DMS 273 treated with DMSO at 0.1 percent for 48 hours (cell line): ENCODE measurements around the gene CDH24.

Source experiments
- DNase-seq: peaks from one replicate; lab custom pipeline; 2025; lab: John Stamatoyannopoulos, UW

Gene CDH24

DNA sequence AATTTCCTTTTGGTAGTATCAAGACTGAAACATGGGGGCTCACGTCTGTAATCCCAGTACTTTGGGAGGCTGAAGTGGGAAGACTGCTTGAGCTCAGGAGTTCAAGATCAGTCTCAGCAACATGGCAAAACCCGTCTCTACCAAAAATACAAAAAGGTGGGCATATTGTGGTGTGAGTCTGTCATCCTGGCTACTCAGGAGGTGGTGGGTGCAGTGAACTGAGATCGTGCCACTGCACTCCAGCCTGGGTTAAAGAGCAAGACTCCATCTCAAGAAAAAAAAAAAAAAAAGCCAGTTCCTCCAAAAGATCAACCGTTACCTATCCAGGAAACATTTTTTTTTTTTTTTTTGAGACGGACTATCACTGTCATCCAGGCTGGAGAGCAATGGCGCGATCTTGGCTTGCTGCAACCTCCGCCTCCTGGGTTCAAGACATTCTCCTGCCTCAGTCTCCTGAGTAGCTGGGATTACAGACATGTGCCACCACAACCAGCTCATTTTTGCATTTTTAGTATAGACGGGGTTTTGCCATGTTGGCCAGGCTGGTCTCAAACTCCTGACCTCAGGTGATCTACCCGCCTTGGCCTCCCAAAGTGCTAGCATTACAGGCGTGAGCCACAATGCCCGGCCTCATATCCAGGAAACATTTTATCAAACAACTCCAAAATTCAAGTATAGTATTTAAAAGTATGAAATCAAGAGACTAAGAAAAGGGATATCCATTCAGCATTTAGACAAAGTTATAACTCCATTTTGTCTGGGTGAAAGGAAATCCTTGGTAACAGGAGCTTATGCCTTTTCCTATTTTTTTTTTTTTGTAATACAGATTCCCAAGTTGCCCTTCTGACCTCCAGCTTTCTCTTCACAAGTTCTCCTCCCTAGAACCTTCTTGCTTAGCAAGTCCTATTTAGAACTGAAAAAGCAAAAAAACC is 34.2 kb upstream of the CDH24 start:
- no peak for DNase-seq

DNA sequence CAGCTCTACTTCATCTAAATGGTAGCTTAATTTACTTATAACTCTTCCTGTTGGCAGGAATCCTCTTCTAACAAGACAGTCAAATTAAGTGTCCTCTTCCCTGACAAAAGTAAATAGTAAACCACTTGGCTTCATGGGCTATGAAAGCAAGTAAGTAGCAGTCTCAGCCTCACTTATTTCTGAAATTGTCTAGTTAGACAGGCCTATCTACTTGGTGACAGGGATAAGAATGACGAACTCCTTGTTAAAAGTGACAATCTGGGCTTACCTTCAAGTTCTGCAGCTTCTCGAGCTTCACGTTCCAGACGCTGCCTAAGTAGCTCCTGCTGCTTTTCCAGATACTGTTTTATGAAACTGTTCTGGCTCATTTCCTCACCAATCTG is 32.9 kb upstream of the CDH24 start:
- no peak for DNase-seq

DNA sequence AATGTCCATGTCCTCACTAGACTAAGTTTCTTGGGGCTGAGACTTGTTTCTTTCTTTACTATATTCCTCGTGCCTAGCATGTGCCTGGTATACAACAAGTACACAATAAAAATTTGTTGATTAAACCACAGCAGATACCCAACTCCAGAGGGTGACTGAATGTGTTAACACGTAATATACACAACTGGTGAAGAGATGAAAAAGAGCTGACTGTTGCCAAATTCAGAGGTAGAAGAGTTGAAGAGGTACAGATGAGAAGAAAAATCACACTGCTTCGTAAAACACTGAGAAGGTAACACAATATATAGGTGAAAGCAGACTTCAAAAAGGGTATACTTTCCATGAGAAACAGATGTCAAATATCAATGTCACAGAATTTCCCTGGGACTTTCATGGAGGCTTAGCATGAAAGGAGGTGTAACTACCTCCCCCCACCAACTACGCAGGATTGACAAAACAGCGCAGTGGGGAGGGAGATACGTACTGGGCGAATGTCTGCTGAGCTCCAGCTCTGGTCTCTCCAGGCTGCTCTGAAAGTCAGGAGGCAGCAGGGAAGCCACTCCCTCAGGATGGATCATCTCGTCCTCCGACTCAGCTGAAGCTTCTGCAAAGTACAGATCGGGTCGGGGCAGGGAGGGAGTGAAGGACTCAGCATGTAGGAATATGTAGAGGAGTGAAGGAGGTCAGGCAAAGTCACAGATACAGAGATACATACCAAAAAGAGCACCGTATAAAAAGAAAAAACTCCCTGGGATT is 32.4 kb upstream of the CDH24 start:
- DNase-seq, result no peak

DNA sequence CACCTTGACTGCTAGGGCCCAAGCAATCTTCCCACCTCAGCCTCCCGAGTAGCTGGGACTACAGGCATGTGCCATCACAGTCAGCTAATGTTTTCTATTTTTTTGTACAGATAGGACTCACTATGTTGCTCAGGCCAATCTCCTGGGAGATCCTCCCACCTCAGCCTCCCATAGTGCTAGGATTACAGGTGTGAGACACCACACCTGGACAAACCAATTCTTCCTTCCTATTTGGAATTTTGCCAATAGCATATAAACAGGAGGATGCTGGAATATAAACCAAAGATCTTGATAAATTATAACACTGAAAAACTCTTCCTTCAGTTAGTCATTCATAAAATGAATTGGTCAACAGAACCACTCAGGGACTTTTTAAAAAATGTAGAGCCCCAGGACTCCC is 29.2 kb upstream of the CDH24 start:
- DNase-seq, result no peak

DNA sequence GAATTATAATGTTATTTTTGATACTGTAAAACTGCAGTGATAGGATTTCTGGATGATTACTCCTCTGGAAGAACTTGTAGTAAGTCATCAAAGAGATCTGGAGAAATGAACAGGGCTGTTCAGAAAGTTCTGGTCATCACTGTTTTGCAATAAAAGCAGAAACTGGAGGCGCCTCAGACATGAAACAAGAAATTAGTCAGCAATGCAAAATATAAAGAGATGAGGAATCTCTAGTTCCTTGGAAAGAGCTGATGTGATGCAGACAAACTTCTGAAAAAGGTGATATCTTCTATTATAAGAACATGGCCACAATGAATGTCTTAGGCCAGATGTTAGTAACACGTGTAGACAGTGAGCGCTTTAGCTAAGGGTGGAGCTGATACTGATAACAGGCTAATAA is 28.1 kb upstream of the CDH24 start:
- DNase-seq, result no peak

DNA sequence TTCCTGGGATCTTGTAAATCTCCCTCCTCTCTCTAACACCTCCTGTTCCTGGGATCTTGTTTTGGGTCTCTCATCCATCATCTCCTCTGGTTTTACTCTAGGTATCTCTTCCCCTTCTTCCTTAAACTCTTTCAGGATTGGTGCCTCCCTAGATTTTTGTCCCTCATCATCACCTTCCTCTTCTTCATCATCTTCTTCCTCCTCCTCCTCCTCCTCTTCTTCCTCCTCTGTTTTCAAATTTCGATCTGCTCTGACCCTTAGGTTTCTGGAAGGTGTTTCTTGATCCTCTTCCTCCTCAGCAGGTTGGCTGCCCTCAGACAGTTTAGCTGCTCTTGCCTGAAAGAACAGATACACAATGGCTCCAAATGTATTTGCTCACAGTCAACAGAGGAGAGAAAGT is 23.2 kb upstream of the CDH24 start:
- DNase-seq, result no peak

DNA sequence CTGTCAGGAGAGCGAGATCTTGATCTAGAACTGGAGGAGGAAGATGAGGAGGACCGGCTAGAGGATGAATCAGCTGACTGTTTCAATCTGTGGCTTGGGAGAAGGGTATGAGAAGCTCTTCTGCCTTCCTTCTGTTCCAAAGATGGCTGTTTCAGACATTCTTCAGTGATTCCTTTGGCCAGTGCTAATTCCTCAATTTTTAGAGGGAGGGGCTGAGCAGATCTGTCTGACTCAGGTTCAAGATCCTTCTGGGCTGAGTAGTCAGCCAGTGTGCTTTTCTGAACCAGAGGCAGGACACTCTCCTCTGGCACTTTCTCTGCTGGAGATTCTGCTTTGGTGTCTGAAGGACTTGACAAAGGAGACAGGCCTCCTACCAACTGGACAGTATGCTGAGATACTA is 22.4 kb upstream of the CDH24 start:
- DNase-seq, result no peak

DNA sequence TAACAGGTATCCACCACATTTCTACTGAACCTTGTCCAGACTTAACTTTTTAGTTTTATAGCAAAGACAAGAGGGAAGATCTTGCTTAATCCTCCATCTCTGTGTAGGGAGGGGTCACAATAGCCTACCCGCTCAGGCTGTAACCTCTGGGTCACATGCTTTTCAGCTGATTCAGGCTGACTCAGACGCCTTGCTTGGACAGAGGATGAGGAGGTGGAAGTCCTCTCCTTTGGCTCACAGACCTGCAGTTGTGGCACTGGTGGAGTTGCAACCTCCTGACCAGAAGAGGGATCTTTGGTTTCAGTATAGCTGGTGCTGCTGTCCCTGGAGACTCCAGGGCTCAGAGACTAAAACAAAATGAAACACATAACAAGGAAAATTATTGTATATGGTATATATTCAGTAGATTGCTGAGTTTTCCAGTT is 21.4 kb upstream of the CDH24 start:
- no peak for DNase-seq

DNA sequence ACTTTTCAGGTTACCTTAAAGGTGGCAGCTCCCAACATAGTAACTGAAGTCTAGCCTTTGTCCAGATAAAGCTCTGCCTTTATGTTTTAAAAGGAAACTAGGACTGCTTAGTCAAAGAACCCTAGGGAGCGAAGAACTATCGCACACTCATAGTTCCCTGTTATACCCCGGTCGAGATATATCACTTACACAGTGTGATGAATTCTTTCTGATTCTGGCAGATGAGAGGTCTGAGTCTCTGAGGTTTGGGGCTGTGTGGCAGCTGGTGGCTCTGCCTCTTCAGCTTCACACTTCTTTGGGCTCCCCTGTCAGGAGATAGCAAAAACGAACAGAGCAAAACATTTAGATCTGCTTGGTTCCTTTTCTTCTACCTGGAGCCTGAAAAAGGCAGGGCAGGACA is 20.6 kb upstream of the CDH24 start:
- DNase-seq, result no peak

DNA sequence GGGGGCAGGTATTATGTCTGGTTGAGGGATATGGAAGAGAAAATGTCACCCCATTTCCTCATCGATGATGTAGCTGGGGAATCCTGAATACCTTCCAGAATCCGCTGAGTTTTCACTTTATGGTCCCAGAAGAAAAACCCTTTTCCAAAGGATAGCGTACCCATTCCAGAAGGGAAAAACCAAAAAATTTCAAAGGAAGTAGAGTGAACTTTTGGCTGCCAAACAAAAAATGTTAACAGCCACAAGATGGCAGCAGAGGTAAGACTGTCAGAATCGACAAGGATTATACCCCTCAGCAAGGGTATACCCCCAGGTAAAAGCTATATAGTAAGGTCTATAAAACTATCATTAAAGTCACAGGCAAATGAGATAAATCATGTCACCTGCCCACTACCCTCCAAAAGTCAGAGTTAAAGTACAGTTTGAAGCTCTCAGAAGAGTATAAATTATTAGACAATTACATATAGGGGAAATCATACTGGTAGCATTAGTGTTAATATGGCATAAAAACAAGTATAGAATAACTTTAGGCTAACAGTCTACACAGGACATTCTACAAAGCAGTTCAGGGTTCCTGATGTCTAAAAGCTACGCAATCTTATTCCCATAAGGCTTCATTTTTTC is 19.6 kb upstream of the CDH24 start:
- no peak for DNase-seq

DNA sequence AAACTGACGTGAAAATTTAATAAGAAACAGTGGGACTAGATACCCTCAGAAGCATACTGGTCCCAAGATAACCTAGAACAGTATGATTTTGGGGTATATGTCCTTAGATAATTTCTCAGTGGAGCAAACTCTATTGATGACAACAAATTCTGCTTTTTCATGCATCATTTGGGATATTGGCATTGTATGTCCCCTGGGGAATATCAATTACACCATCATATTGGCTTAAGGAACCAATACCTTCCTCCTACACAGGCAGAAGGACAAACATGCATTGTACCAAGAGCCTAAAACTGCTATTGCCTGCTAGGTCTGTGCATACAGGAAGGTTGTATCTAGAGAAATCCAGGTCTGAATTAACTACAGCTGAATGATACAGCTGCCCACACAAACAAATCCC is 17.6 kb upstream of the CDH24 start:
- no peak for DNase-seq

DNA sequence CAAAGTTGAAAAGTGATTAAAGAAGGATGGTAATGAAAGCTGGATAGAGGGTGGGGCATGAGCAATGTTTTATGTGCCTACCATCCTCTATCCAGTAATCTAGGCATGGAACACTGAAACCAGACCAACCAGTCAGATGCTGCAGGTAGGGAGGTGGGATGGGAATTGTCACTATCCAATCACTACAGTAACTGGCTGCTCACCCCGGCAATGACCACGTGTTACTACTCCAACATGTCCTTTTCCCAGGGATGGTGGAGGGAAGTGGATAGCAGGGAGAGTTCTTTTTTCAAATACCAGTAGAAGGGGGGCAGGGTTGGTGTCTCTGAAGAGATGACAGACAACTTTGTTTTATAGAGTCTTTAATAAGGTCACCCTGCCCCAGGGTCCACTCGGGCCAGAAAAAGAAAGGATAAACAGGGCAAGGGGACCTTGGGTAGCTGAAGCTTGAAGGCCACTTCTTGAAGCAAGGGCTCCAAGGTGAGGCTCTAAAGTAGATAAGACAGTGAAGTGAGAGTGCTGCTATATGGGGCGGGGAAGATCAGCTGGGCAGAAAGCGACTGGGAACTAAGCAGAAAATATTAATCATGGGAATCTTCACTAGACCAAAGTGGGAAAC is 14.7 kb upstream of the CDH24 start:
- DNase-seq, result no peak

DNA sequence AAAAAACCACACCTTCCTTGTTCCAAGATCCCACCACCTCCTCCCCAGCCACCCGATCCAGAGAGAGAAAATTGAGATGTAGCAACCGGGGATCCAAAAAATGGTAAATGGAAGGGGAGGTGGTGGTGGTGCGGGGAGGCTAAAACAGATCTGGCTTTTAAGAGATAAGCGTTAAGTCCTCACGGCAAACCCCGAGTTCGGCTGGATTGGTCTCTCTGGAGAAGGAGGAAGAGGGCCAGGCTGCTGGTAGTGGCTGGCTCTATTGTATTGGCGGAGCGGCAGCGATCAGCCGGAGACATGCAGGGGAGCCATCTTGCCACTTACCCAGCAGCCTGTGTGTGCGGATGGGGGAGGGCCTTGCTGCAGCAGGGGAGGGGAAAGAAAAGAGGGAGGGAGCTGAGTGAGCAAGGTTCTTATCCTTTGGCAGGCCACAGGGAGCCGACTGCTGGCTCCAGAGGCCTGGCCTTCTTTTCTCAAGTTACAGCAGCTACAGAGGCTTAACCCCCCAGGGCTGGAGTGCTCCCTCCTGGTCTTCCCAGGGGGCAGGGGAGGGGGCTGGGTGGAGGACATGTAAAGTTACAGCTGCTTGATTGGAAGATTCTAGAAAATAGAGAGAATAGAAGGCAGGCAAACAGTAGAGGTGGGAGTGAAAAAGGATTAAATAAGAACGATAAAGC is 14.1 kb upstream of the CDH24 start:
- no peak for DNase-seq

DNA sequence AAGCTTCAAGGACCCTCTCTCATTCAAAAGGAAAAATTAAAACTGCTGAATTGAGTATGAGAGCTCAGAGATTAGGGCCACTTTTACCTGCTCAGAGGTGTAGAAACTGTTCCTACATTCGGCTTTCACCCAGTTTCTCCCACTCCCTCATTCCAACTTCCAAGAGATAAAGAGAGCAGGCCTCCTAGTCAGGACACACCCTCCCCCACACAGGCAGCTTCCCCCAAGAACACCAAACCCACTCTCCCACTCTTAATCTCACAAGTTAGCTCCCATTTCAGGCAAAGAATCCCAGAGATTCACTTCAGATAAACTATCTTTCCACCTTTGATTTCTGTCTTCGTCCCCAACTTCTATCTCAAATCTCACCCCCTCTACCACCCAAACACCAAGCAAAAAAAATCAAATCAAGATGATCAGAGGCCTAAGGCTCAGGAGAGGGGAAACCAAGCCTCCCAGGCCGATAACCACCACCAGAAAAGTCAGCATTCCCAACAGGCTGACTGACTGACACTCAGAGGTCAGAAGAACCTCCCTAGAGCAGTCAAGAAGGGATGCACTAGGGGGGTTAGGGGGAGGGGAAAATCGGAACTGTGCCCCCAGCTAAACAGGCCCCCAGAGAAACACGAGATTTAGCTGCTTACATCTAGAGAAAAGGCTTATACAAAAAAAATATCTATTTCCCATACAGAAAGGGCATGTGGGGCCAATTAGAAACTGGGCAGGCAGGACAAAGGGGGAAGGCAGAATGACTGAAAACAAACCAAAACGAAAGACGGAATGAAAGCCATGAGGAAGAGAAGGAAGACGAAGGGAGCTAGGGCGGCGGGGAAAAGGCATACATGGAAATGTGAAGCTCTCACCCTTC is 13.2 kb upstream of the CDH24 start:
- no peak for DNase-seq

DNA sequence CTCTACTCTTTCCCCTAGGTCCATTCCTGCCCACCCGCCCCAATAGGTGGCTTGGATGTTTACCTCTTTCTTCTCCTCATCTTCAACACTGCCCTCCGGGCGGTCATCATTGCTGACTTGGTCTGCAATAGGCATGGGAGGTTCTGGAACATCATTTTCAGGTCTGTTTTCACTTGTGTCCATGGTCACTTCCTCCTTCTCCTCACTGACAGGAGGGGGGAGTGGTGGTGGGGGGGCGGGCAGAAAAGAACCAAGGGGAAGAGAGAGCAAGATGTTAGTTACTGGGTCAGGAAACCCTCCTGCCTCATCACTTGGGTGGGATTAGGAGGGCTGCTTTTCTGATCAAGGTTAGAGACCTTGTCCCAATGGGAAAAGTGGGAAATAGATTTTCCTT is 12.1 kb upstream of the CDH24 start:
- DNase-seq, result no peak

DNA sequence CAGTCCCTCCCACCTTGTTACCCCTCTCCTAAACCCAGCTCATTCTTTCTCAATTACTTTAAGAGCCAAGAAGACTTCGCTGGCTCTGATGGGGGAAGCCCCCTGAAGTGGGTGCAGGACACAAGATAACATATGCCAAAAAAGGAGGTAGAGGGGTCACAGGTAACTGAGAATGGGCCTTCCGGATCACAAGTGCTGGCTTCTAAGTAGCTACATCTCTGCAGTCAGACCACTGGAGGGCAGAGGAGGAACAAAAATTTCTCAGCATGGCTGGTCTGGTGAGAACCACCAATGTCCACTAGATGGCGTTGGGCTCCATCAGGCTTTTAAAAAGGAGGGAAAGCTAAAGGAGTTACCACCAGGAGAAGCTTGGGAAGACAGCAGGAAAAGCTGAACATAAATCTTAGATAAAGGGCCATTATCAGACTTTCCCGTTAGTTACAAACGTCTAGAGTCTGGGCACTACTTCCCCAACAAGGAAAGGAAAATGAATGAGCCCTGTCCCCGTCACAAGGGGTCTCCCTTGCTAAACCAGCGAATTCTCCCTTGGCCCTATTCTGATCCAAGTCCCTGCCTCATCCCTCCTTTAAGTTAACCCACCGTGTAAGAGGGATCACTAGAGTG is 11.6 kb upstream of the CDH24 start:
- no peak for DNase-seq

DNA sequence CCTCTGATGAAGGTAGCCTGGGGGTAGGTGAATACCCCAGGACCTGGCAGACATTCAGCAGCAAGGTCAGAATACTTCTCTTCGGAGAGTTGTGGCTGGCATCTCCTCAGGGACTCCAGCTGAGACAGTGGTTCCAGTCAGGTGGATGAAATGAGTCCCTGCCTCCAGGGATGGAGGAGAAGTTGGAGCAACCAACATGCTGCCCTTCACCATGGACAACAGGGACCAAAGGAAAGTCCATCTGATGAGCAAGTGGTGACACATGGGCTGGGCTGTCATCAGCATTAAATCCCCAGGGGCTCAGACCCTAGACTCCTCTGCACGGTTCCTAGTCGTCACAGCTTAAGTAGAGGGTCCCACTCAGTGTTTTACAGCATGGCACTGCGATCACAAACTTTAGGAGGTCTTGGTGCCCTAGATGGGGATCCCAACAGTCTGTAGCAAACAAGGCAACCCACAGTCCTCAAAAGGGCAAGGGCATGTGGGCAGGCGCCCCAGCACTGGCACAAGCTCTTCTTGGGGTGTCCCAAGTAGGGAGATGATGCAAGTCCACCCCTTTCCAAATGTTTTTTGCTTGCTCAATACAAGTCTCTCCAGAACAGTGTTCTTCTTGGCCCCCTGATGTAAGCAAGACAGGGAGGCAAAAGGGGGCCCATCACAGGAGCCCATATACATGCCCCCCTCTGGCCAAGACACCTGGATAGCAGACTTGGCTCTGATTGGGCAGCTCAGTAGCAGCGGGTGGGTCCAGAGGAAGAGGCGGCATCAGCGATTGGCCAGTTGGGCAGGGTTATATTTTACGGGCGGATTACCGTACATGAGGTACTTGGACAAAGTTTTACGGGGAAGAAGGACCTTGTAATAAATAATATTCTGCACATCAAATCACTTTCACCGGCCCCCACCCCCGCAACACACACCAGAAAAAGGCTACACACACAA is 10.8 kb upstream of the CDH24 start:
- DNase-seq, result no peak

DNA sequence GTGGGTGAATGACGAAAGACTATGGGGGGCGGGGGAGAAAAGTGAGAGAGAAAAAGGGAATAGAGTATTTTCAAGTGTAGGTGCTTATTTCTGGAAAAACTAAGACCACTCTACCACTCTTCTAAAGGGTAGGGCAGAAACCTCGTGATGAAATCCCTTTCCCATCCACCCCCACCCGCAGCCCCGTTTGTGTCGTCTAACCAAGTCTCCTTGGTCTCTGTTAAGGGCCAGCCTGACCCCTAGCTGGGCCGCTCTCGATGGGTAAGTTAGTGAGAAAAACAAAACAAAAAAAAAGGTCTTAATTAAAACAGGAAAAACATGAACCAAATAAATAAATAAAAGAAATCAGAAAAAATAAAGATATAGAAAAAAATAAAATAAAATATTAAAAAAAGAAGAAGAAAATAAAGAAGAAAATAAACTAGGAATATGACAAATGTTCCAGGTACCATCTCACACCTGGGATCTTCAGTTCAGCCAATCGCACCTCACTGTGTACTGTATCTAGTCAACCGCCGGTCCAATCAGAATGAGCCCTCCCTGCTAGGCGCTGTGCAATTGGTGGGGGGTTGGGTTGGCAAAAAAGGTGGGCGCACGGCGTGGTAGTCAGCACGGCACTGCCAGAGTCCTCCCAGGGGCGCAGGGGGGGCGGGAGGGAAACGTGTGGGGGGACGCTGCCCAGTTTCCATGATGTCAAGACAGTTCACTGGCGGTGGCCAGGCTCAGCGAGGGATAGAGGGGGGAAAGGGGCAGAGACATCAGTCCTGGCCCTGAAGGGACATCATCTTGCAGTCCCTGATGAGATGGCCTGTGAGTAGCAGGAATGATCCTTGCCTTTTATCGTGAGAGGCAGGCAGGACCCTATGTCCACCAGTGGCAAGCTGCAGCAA is 9.8 kb upstream of the CDH24 start:
- DNase-seq, result no peak
